Psoas muscle (tissue), 8 donors: ENCODE results near the gene FAM120B. TPM values are rescaled to one million over a fixed set of nuclear protein-coding genes. Genes with fewer than 3 reads are reported as not detected.
A peak's percentile ranks its signal among the peaks of the same experiment; 100 is the strongest.

Experiments used
- ATAC-seq, 4 donors: fragments of 200-7000 bp; cut with Tn5 transposase; one replicate each; pipeline ENCODE4 v1.9.1; 2020; ENCODE audit warnings: moderate library complexity in 3 of 4, mild to moderate bottlenecking in 2 of 4
- DNase-seq, 2 donors: peaks; one replicate each; pipeline ENCODE4 v3.0.0-alpha.2; 2020
- H3K27ac ChIP-seq: fragments of 200-600 bp; one replicate; pipeline ENCODE4 v1.8.0; 2022
- H3K27me3 ChIP-seq, 3 donors: fragments of 200-600 bp in 1 of 3; one replicate each; pipeline versions ENCODE4 v1.6.1 to v1.8.0; 2013 to 2022; ENCODE audit warnings: low read length in 2 of 3, mild to moderate bottlenecking in 2 of 3, moderate library complexity in 1 of 3; ENCODE audit not compliant: insufficient read depth in 3 of 3
- H3K36me3 ChIP-seq, 2 donors: fragments of 200-600 bp in 1 of 2; one replicate each; pipeline versions ENCODE4 v1.6.1 to v1.8.0; 2013 to 2022; ENCODE audit warnings: low read depth in 1 of 2, mild to moderate bottlenecking in 1 of 2, moderate library complexity in 1 of 2; ENCODE audit not compliant: insufficient read depth in 1 of 2
- H3K4me1 ChIP-seq: fragments of 200-600 bp; one replicate; pipeline ENCODE4 v1.8.0; 2022
- H3K4me3 ChIP-seq: fragments of 200-600 bp; one replicate; pipeline ENCODE4 v1.8.0; 2022; ENCODE audit warnings: mild to moderate bottlenecking
- H3K9me3 ChIP-seq: fragments of 200-600 bp; one replicate; pipeline ENCODE4 v1.8.0; 2022
- WGBS, 3 donors: extraction: QIAGEN DNeasy Blood & Tissue Kit; methylation state at CpG; one replicate each; pipeline versions ENCODE4 v1.1.6 to v1.1.7; 2013; 5-methylcytosine and 5-hydroxymethylcytosine counted together
- intact Hi-C, 2 donors: fragments of 100-400 bp; cut with DNase I; formaldehyde crosslinking; loops; one replicate each; pipeline versions ENCODE4 v1.11.0 to v1.14.2; 2022
- polyA plus RNA-seq, 3 donors: library from polyadenylated mRNA; stranded (reverse); fragments of 200-250 nt; gene quantifications; one replicate each; pipeline ENCODE4 v1.2.3, GENCODE V29; 2013
- total RNA-seq, 4 donors: library from RNA; stranded (reverse); fragmentation: NEBNext Ultra II Directional in 2 of 4; extraction: Animal tissue kit (Norgen Biotek cat#: 25700) in 2 of 4; gene quantifications; one replicate each; pipeline versions ENCODE4 v1.2.1 to v1.2.4, GENCODE V29; 2021 to 2023
- TF ChIP-seq, protein P1 (sequence below): fragments of 200-600 bp; IDR thresholded peaks from one replicate; pipeline ENCODE4 v1.8.0; 2022; ENCODE audit warnings: antibody characterized with exemption
- donor health status: healthy with polysubstance abuse.
- donor health status: DM: no; HTN: no; CAD: no; lungs with moderate emphysema.
- donor health status: Bipolar disorder and iron deficiency.
- donor health status: healthy.
- donor health status: DM: yes; HTN: yes; CAD: no.
- donor health status: DM: no; HTN: no; CAD: no.
- donor health status: DM: no; HTN: no; CAD: no.
- donor health status: DM: yes; HTN: yes; CAD: no.

FAM120B gene
- total and polyA plus RNA-seq, 7 donors, result 9.2 to 24.2 (median 19.4) TPM

DNA sequence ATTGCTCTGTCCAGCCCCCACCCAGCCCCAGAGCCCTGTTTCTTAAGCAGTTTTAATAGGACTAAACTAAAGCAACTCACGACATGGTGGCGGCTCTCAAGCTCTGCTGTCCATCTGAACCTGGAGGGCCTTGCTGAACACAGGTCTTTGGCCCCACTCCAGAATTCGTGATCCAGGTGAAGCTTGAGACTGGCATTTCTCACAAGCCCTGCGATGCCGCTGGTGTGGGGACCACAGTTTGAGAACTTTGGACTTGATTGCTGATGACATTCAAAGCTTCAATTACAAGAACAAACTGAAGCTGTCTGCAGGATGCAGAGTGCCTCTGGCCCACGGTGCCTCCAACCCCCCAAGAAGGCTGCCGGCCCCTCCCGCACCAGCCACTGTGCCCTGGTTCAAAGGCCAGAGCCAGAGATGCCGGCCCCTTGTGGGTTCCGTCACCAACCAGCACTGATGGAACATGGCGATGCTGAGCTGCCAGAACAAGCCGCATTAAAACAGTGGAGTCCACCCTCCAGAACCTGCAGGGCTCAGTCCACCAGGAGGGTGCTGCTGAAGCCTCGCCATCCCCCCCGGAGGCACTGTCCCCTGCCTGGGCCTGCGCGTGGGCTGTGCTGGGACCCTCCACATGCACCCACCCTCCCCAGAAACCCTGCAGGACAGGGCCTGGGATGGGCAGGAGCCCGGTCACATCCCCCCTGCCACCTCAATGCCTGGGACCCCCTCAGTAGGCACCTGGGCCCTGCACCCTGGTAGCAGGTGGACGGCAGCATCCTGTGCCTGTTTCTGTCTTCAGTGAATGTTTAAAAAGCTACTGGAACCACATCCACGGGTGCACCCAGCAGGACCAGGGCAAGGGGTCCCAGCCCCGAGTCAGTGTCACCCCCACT lies 145.4 kb downstream of the FAM120B start:
- H3K4me3 ChIP-seq, result no peak overlapping the region
- no peaks in the 10 kb centered on the region for H3K4me1 ChIP-seq
- H3K36me3 ChIP-seq, result no peaks in the 10 kb centered on the region
- no peak overlapping the region for H3K27ac ChIP-seq
- WGBS, 3 donors, result 91 to 95% (median 95%) methylated on average over 20 of the region's 20 CpGs
- TF ChIP-seq, protein P1, sequence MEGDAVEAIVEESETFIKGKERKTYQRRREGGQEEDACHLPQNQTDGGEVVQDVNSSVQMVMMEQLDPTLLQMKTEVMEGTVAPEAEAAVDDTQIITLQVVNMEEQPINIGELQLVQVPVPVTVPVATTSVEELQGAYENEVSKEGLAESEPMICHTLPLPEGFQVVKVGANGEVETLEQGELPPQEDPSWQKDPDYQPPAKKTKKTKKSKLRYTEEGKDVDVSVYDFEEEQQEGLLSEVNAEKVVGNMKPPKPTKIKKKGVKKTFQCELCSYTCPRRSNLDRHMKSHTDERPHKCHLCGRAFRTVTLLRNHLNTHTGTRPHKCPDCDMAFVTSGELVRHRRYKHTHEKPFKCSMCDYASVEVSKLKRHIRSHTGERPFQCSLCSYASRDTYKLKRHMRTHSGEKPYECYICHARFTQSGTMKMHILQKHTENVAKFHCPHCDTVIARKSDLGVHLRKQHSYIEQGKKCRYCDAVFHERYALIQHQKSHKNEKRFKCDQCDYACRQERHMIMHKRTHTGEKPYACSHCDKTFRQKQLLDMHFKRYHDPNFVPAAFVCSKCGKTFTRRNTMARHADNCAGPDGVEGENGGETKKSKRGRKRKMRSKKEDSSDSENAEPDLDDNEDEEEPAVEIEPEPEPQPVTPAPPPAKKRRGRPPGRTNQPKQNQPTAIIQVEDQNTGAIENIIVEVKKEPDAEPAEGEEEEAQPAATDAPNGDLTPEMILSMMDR, result no peak
- H3K27me3 ChIP-seq, result no peaks in the 10 kb centered on the region
- intact Hi-C loops, result no loop called here
- DNase-seq, result peak in 1 of 2 donors; percentile 4
- H3K9me3 ChIP-seq, result no peaks in the 10 kb centered on the region
- no peak for ATAC-seq

DNA sequence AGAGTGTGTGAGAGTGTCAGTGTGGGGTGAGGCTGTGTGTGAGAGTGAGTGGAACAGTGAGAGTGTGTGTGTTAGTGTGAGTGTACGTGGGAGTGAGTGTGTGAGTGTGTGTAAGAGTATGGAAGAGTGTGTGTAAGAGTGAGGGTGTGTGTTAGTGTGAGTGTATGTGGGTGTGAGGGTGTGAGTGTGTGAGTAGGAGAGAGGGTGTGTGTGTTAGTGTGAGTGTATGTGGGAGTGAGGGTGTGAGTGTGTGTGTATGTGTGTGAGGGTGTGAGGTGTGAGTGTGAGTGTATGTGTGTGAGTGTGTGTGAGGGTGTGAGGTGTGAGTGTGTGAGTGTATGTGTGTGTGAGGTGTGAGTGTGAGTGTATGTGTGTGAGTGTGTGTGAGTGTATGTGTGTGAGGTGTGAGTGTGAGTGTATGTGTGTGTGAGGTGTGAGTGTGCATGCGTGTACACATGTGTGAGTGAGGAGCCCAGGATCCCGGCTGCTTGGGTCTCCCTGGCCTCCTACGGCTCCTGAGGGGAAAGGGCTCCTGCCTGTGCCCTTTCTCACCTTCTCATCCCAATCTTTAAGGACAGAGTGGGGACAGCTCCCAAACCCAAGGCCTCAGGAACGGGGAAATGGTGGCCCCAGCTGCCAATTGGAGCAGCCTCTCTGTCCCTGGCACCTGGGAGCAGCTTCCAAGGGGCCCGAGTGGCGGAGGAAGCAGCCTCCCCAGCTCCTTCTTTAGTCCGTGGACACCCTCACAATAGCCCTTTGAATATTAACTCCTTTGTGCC lies 146.4 kb downstream of the FAM120B start:
- H3K9me3 ChIP-seq, result no peaks in the 10 kb centered on the region
- ATAC-seq, result peak in 2 of 4 donors; percentile 36 to 47
- H3K4me3 ChIP-seq, result no peak overlapping the region
- 77 to 88% (median 84%) methylated on average over 8 of the region's 8 CpGs for WGBS, 3 donors
- DNase-seq, result no peak
- no peaks in the 10 kb centered on the region for H3K4me1 ChIP-seq
- no peak overlapping the region for H3K27ac ChIP-seq
- H3K27me3 ChIP-seq, result no peaks in the 10 kb centered on the region
- intact Hi-C loops, result no loop called here
- TF ChIP-seq, protein P1, result no peak
- no peaks in the 10 kb centered on the region for H3K36me3 ChIP-seq

DNA sequence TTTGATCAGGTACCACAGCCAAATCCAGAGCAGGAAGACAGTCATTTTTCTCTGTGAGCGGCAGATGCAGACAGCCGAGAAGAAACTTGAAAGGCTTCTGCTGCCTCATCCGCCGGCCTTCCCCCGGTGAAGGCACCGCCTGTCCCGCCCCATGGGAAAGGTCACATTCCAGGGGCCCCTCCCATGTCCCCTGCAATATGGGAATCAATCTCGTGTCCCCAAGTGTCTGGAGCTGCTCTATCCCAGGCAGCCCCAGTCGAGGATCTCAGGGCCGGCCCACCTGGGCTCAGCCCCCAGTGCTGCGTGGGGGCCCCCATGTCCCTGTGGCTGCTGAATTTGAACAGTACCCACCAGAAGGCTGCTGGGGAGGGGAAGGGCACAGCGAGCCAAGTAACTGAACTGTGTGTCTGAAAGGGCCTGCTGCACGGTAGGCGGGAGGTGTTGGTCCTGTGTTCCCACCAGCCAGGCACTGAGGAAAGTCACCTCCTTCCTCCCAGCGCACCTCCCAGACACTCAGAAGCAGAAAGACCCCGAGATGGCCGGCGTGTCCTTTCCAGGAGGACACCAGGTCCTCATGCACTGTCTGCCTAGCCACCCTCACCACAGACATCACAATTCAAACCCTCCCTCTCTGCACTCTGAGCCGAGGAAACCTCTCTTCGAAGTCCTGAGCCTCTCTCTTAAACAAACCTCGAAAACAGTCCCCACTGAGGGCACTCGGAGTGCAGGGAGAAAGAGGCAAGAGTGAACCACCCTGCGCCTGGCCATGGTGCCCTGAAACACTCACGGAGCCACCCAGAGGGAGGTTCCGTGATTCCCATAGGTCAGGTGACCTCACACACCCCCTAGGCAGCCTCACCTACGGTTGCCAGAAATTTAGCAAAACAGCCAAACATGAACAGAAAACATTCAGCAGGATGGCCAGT lies 147.3 kb downstream of the FAM120B start:
- H3K27me3 ChIP-seq, result no peaks in the 10 kb centered on the region
- H3K4me3 ChIP-seq, result no peak overlapping the region
- H3K4me1 ChIP-seq, result no peaks in the 10 kb centered on the region
- ATAC-seq (no peak), DNase-seq (no peak)
- H3K27ac ChIP-seq, result no peak overlapping the region
- intact Hi-C loops, result no loop called here
- TF ChIP-seq, protein P1, result no peak
- WGBS, 3 donors, result 82 to 90% (median 83%) methylated on average over 26 of the region's 26 CpGs
- H3K36me3 ChIP-seq, result no peaks in the 10 kb centered on the region
- no peaks in the 10 kb centered on the region for H3K9me3 ChIP-seq

DNA sequence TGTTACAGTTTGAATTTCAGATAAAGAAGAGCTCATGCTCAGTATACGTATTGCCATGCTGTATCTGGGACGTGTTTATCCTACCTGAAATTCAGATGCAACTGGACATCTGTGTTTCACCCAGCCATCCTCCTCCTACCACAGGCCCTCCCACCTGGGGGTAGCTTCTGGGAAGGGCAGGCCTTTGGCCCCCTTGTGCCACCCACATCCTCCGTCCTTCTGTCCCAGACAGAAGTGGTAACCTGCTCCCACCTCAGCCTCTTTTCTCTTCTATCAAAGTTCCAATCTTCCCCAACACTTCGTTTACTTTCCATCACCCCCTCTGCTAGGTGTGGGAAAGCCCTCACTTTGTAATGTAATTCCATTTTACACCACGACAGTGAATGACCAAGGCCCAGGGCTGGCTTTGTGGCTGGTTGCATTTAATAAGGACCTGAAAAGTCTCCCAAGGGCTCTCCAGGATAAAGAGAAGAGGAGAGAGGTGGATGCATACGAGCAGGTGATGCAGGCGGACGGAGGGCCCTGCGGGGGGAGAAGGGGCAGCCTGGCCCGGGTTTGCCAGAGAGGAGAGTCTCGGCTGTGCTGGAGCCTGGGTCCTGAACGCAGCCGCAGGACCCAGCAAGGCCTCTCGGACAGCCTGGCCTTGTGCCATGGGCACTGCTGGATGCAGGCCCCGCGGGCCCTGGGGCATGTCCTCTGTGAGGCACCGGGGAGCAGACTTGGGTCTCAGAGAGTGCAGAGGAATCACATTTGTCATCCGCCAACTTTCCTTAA lies 148.1 kb downstream of the FAM120B start:
- Histone ChIP-seq H3K9me3 (no peaks in the 10 kb centered on the region), H3K27ac (no peak overlapping the region), H3K36me3 (no peaks in the 10 kb centered on the region), H3K27me3 (no peaks in the 10 kb centered on the region), H3K4me3 (no peak overlapping the region), H3K4me1 (no peaks in the 10 kb centered on the region)
- ATAC-seq, result peak in 1 of 4 donors; percentile 17
- intact Hi-C loops, result no loop called here
- TF ChIP-seq, protein P1, result no peak
- DNase-seq, result no peak
- WGBS, 3 donors, result 67 to 76% (median 73%) methylated on average over 18 of the region's 18 CpGs
